AG04450 (cell line): ENCODE results near the gene KRT32. TPM values are rescaled to one million over a fixed set of nuclear protein-coding genes. Genes with fewer than 3 reads are reported as not detected.

Experiments
- CTCF ChIA-PET: fragments of 300-600, 350-600 bp; formaldehyde crosslinking; extraction: SDS; loops from one replicate; lab custom pipeline; 2022; ENCODE audit warnings: antibody characterized with exemption, inconsistent platforms; lab: Charles Lee
- POLR2A ChIA-PET: fragments of 350-600 bp; formaldehyde crosslinking; extraction: SDS; loops from one replicate; lab custom pipeline; 2021; ENCODE audit warnings: antibody characterized with exemption, inconsistent platforms; lab: Yijun Ruan, JAX
- DNase-seq: peaks from one replicate; pipeline ENCODE4 v3.0.0-alpha.2; 2011; ENCODE audit warnings: low read depth, low spot score
- H3K27ac ChIP-seq: one replicate; pipeline ENCODE4 v1.5.1; 2012; ENCODE audit warnings: low read depth, low read length, control low read depth
- H3K27me3 ChIP-seq: one replicate; pipeline ENCODE4 v1.6.0; 2012; ENCODE audit warnings: low read length; ENCODE audit not compliant: control insufficient read depth, insufficient read depth
- H3K4me3 ChIP-seq: 2 replicates; pipeline ENCODE4 v1.5.1; 2011; ENCODE audit warnings: mild to moderate bottlenecking, low read depth, low read length, control low read depth
- H3K9me3 ChIP-seq: 2 replicates; pipeline ENCODE4 v1.5.1; 2012; ENCODE audit warnings: low read length; ENCODE audit not compliant: control insufficient read depth, insufficient read depth
- polyA plus RNA-seq: library from polyadenylated mRNA; depleted of rRNA; stranded (reverse); fragments of >200 nt; gene quantifications from 2 replicates; pipeline ENCODE4 v1.2.3, GENCODE V29; 2011; rRNA removed
- small RNA-seq: library from RNA; depleted of rRNA; stranded (forward); fragments of <200 nt; gene quantifications from one replicate; pipeline ENCODE3, GENCODE V24; 2012; ENCODE audit warnings: low read depth; ENCODE audit not compliant: insufficient read length
- TF ChIP-seq, protein P1 (sequence below): IDR thresholded peaks from 2 replicates; pipeline ENCODE4 v1.5.1; 2011; ENCODE audit warnings: low read depth, low read length, control low read depth, inconsistent platforms

Gene KRT32
- polyA plus RNA-seq, 1 experiment: 0.09 TPM

DNA sequence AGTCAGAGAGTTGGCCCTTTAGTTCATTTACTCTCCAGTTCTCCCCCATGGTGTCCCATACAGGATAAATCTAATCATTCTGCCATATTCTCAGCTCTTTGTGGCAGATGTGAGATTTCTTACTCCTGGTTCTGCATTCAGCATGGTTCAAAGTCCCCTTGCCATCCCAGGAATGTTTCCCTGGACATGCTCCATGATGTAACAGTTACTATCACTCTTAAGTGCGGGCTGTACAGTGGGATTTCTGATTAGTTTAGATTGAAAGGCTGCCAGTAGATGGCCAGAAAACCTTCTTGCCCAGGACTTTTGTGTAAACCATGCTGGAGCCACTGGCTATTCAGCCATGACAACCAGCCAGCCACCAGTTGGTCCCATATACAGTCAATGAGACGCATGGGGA is 53.2 kb downstream of the KRT32 start:
- TF ChIP-seq, protein P1, sequence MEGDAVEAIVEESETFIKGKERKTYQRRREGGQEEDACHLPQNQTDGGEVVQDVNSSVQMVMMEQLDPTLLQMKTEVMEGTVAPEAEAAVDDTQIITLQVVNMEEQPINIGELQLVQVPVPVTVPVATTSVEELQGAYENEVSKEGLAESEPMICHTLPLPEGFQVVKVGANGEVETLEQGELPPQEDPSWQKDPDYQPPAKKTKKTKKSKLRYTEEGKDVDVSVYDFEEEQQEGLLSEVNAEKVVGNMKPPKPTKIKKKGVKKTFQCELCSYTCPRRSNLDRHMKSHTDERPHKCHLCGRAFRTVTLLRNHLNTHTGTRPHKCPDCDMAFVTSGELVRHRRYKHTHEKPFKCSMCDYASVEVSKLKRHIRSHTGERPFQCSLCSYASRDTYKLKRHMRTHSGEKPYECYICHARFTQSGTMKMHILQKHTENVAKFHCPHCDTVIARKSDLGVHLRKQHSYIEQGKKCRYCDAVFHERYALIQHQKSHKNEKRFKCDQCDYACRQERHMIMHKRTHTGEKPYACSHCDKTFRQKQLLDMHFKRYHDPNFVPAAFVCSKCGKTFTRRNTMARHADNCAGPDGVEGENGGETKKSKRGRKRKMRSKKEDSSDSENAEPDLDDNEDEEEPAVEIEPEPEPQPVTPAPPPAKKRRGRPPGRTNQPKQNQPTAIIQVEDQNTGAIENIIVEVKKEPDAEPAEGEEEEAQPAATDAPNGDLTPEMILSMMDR: no peak
- no peak for DNase-seq
- H3K27ac ChIP-seq: no peak overlapping the region
- no peak overlapping the region for H3K4me3 ChIP-seq
- H3K9me3 ChIP-seq: peaks cover 3% of the 10 kb centered on the region; the same call in 1 of the 2 replicates
- ChIA-PET CTCF (interaction anchor here (0.8 to 1.1 kb wide), 2 partner anchors 10 to 253 kb away, joined by 3 read pairs; no protein-coding TSS in a partner anchor), POLR2A (no interaction called here)
- no peaks in the 10 kb centered on the region for H3K27me3 ChIP-seq

DNA sequence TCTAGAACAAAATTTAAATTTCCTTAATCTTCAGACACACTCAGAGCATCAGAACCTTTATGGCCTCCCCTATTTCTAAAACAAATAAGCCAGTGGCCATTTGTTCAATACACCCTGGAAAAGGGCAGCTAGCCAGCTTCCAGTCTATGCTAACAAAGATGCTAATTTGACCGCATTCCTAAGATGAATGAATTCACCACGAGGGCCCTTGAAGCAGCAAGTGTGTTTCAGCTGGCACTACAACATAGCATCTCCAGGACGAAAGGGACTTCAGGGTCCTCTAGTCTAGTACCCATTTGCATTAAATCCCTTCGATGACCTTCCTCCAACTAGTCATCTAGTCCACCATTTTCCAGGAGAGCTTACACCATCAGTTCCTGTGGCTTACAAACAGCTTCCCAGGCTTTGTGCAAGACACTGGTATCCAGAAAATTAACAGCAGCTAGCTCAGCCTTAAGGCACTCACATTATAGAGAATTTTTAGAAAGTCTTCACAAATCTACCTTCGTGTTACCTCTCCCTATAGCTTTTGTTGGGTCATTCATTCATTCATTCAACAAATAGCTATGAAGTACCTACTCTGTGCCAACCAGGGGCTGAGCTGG is 53.7 kb downstream of the KRT32 start:
- no peak overlapping the region for H3K4me3 ChIP-seq
- CTCF ChIA-PET: interaction anchor here (0.8 to 1.1 kb wide), 2 partner anchors 10 to 254 kb away, joined by 3 read pairs; no protein-coding TSS in a partner anchor
- TF ChIP-seq, protein P1: no peak
- H3K9me3 ChIP-seq: peaks cover 3% of the 10 kb centered on the region; the same call in 1 of the 2 replicates
- DNase-seq: no peak
- no peak overlapping the region for H3K27ac ChIP-seq
- H3K27me3 ChIP-seq: no peaks in the 10 kb centered on the region
- POLR2A ChIA-PET: no interaction called here

DNA sequence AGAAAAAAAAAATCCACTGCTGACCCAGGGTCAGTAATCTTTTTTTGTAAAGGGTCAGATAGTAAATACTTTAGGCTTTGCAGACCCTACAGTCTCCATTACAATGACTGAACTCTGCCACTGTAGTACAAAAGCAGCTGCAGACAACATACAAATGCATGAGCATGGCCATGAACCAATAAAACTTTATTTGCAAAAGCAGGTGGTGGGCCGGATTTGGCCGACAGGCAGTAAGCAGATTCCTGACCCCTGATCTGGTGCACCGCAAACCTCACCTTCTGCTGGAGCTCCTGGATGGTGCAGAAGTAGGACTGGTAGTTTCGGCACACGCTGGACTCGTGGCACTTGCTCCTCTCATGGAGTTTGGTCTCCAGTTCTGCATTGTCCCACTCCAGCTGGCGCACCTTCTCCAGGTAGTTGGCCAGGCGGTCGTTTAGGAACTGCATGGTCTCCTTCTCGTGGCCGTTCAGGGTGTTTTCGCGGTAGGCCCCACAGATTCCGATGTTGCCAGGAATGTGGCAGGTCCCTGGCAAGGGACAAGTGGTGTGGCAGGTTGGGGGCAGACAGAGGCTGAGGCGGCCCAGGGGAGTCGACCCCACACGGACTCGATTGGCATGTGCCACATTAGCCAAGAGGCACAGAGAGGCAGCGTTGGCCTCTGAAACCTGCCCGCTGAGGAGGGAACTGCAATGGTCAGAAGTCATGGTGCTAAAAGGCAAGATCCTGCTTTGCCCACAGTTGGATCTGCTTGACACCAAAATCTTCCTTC is 55.9 kb downstream of the KRT32 start:
- ChIA-PET CTCF (interaction anchor here (1.2 to 1.4 kb wide), 2 partner anchors 89 to 138 kb away, joined by 4 to 8 read pairs; no protein-coding TSS in a partner anchor), POLR2A (no interaction called here)
- TF ChIP-seq, protein P1: no peak
- H3K4me3 ChIP-seq: no peak overlapping the region
- no peaks in the 10 kb centered on the region for H3K27me3 ChIP-seq
- no peak for DNase-seq
- no peak overlapping the region for H3K27ac ChIP-seq
- H3K9me3 ChIP-seq: peaks cover 3% of the 10 kb centered on the region; the same call in 1 of the 2 replicates

Small RNAs within 50 kb of the gene (small RNA-seq; reads per million reads assigned to genes)
- gene RNU2-32P: not detected

Other genes starting within 250 kb of the KRT32 start
- gene KRTAP9-2, start 240.7 kb downstream of the KRT32 start, polyA plus RNA-seq: not detected in 2 replicates
- not detected in 2 replicates for gene KRTAP9-3, start 234.9 kb downstream of the KRT32 start, polyA plus RNA-seq
- not detected in 2 replicates for gene KRTAP9-8, start 229.4 kb downstream of the KRT32 start, polyA plus RNA-seq
- gene KRTAP9-4, start 217.7 kb downstream of the KRT32 start, polyA plus RNA-seq: not detected in 2 replicates
- not detected in 2 replicates for gene KRTAP9-9, start 212.0 kb downstream of the KRT32 start, polyA plus RNA-seq
- gene KRTAP9-6, start 202.0 kb downstream of the KRT32 start, polyA plus RNA-seq: not detected in 2 replicates
- not detected in 2 replicates for gene KRTAP9-7, start 191.7 kb downstream of the KRT32 start, polyA plus RNA-seq
- not detected in 2 replicates for gene KRTAP29-1, start 164.5 kb downstream of the KRT32 start, polyA plus RNA-seq
- gene KRTAP16-1, start 158.1 kb downstream of the KRT32 start, polyA plus RNA-seq: not detected in 2 replicates
- not detected in 2 replicates for gene KRTAP17-1, start 151.7 kb downstream of the KRT32 start, polyA plus RNA-seq
- not detected in 2 replicates for gene KRT33A, start 116.6 kb downstream of the KRT32 start, polyA plus RNA-seq
- gene KRT33B, start 97.6 kb downstream of the KRT32 start, polyA plus RNA-seq: 0.07 TPM in 1 of 2 replicates, not detected in the other
- 0.27 and 0.29 TPM in 2 replicates for gene KRT34, start 85.1 kb downstream of the KRT32 start, polyA plus RNA-seq
- not detected in 2 replicates for gene KRT31, start 69.8 kb downstream of the KRT32 start, polyA plus RNA-seq
- not detected in 2 replicates for gene KRT37, start 42.8 kb downstream of the KRT32 start, polyA plus RNA-seq
- 0.11 and 0.17 TPM in 2 replicates for gene KRT38, start 26.4 kb downstream of the KRT32 start, polyA plus RNA-seq
- not detected in 2 replicates for gene KRT35, start 13.8 kb upstream of the KRT32 start, polyA plus RNA-seq
- not detected in 2 replicates for gene KRT36, start 22.5 kb upstream of the KRT32 start, polyA plus RNA-seq
- gene KRT13, start 38.2 kb upstream of the KRT32 start, polyA plus RNA-seq: 0.05 TPM in 1 of 2 replicates, not detected in the other
- gene KRT15, start 51.5 kb upstream of the KRT32 start, polyA plus RNA-seq: 1.4 and 1.8 TPM in 2 replicates
- 19.7 and 27.6 TPM in 2 replicates for gene KRT19, start 60.9 kb upstream of the KRT32 start, polyA plus RNA-seq
- gene KRT9, start 104.7 kb upstream of the KRT32 start, polyA plus RNA-seq: not detected in 2 replicates
- 0.09 TPM in 1 of 2 replicates, not detected in the other for gene KRT14, start 119.5 kb upstream of the KRT32 start, polyA plus RNA-seq
- gene KRT16, start 145.4 kb upstream of the KRT32 start, polyA plus RNA-seq: not detected in 2 replicates
- 2.8 and 4.9 TPM in 2 replicates for gene KRT17, start 157.2 kb upstream of the KRT32 start, polyA plus RNA-seq
- gene EIF1, start 221.5 kb upstream of the KRT32 start, polyA plus RNA-seq: 529 and 549 TPM in 2 replicates
- gene GAST, start 244.9 kb upstream of the KRT32 start, polyA plus RNA-seq: not detected in 2 replicates